ENCODE results near the gene PAX8.
"Not testable (repeated sequence)": the region's sequence is repeated elsewhere in the genome, so short reads cannot be mapped to it uniquely, and the experiment has no call there.

The PAX8 gene

DNA sequence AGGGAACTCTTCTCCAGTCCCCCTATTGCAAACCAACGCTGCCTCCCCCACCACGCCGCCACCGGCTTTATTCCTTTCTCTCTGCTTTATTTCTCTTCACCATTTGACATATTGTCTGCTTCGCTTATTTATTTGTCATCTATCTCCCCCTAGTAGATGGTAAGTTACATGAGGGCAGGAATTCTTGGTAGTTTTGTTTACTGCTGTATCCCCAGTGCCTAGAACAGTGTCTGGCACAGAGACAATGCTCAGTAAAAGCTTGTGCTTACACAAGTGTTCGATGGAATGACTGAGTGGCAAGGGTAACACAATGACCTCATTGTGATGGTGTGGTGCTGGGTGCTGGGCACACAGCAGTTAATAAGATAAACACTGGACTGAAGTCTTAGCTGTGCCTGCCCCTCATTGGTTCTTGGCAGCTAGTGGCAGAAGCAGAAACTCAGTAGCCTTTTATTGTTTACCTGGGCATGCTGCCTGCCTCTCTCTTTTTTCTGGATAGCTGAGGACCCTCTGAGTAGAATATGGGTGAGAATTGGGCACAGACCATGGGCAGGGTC, 9.5 kb upstream of the PAX8 start:
- not testable (repeated sequence) for DNase-seq

DNA sequence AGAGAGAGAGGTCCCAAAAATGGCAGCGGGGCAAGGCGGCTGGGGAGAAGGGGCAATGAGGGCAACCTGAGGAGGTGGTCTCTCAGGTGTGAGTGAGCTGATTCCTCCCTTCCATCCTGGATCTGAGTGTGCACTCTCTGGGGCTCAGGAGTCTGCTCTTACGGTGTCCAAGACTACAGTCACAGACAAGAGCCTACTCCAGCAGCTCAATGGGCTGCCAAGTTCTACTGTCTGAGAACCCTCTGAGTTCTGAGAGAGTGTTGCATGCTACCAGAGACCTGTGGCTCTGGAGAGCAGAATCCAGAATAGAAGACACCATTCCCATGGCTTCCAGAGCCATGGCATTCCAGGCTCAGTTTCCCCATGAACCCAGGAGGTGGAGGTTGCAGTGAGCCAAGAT, 7.1 kb upstream of the PAX8 start:
- DNase-seq, result no peak

DNA sequence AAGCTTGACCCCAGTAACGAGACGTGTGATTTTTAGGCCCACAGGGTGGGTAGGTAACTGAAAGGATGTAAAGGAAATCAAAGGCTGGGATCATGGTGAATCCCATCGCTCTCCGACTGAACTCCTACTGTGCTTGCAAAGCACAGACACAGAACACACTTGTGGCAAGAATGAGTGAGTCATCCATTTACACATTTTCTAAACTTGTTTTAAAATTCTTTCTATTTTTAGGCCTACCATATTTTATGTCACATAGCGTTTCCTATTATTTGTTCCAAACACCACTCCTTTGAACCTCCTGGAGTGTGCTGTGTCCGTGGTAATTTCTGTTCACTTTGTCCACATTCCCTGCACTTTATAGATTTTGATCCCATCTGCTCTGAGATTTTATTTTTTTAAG, 6.3 kb upstream of the PAX8 start:
- DNase-seq, result not testable (repeated sequence)

DNA sequence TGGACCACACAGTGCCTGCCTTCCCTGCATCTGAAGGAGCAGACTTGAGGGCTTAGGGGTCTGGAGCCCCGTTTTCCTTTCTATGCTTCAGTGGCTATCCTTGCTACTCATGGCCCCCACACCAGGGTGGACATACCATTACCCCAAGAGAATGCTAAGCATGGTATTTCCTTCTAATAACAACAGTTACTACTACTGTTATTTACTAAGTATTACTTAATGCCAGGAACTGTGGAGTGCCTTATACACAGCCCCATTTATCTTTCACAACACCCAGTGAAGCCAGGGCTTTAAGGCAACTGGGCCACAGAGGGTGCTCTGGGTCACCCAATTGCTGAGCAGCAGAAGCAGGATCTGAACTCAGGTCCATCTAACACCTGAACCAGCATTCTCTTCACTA, 5.8 kb upstream of the PAX8 start:
- no peak for DNase-seq

DNA sequence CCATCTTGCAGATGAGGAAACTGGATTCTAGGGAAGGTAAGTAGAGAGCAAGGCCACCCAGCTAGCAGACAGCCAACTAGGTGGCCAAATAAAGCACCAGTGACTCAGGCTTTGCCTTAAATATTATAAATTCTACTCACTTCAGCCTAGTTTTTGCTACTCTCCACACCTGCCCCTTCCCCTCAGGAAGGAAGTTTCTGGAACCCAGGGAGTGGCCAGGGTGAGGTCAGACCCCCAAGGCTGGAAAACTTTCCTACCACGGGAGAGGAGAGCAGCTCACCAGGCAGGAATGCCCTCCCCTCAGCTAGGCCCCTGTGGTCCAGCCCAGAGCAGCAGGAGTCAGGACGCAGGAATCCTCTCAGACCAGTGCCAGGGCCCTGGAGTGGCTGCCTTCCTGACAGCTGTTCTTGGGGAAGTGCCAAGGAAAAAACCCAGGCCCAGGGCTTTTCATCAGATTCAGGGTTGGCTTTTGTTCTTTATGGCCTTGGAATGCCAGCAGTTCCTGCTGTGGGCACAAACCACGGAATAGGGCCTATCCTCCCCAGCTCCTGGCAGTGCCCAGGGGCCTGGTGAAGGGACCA, 5.1 kb upstream of the PAX8 start:
- no peak for DNase-seq

DNA sequence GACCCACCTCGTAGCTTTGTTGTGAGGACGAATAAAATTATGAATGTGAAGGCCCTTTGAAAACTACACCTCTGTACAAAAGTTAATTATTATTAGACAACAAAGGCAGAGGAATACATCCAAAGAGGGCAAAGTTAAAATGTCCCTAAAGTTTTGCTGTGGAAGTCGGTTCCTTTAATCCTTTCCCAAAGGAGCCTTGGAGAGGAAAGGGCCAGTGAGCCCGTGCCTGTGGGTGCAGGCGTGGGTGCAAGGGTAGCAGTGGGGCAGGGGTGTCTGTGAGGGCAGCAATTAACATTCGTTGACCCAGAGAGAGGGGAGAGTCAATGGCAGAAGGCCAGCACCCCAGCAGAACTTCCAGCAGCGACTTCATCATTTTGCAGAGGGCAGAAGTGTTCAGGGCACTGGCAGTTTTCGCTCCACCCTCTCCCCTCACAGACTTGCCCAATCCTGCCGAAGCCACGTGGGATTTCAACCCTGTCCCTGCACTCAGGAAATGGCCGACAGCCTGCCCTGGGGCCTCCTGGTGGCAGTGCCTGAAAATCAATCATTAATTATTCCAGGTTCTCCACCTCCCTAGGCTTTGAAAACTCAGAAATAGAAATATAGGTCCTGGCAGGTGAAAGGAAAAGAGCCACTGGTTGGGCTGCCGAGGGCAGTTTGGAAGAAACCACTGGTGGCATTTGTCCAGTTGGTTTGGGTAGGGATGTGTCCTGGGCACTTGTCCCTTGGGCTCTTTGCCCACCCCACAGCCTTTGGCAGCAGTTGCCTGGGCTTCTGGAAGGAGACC, 4.2 kb upstream of the PAX8 start:
- DNase-seq, result no peak

DNA sequence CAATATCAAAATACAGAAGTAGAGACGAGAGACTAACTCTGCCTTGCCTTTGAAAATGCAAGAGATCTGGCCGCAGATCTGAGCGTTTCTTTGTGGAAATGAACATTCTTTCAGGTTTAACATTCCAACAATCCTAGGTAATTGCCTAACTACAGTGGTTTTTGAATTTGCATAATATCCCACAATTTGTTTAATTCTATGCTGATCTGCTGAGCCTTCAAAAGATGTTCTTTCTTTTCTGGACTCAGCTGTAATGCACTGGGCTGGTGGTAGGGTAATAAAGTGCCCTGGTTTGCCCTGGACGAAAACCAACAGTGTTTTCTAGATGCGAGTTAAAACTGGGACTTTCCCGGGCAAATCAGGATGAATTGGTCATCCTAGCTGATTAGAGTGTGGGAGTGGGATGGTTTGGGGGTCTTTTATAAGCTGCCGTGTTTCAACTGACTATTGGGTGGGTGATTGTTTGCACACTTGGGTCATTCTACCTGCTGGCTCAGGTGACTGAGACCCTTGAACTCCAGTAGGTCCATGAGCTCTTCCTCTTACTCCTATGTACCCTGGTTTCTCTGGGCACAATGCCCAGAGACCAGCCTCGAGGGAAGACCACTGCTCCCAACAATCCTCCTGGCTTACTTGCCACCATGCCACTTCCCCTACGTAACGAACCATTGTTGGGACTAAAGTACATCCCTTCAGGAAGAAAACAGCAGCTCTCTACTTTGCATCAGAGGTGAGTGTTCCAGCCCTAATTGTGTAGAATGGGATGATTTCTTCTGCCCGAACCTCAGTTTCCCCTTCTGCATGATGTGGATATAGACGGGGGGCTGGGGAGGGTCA, 3.4 kb upstream of the PAX8 start:
- no peak for DNase-seq

DNA sequence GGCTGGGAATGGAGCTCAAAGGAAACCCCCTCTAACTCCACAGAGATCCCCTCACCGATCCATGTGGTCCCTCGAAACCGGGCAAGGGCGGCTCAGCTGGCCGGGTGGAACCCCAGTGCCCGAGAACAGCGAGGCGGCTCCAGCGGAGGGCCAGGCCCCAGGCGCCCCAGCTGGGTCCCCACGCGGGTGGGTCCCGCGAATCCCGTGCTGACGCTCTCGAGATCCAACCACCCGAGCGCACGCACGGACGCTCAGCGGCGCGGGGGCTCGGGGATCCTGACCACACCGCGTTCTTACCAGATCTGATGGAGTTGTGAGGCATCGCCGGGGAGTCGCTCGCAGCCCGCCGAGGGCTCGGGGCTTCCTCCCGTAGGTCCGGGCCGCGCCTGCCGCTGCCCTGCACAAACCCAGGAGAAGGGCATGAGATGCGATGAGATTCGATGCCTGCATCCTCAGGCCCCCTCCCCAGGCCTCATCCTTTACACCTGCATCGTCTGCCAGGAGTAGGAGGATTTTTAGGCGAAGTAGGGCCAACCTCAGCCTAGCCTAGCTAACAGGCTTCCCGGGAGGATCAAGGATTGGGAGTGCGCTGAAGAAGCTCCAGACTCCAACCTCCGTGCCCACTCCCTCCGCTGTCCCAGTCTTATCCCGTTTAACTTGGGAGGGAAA, 514 bp downstream of the PAX8 start:
- no peak for DNase-seq

DNA sequence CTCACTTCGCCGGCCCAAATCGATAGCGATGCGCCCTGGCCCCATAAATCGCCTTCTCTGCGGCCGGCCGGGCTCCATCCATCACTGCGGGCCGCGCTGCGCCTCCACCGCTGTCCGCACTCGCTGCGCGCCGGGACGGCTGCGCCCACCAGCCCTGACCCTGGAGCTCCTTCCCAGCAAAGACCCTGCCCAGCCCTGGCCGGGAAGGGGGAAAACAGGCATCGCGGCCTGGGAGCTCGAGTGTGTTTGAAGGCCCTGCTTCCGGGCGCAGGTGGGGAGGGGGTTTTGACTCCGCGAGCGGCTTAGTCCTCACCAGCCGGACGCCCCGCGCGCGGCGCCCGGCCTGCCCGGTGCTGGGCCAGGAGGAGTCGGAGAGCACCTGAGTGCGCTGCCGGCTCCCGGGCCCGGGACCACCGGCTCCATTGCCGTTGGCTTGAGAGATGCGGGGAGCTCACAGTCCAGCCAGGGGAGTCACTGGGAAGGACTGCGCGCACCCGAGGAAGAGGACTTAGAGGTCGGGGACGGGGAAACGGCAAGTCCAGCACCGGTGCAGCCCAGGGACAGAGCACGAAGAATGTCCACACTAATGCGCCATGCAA, 1.1 kb downstream of the PAX8 start:
- no peak for DNase-seq

DNA sequence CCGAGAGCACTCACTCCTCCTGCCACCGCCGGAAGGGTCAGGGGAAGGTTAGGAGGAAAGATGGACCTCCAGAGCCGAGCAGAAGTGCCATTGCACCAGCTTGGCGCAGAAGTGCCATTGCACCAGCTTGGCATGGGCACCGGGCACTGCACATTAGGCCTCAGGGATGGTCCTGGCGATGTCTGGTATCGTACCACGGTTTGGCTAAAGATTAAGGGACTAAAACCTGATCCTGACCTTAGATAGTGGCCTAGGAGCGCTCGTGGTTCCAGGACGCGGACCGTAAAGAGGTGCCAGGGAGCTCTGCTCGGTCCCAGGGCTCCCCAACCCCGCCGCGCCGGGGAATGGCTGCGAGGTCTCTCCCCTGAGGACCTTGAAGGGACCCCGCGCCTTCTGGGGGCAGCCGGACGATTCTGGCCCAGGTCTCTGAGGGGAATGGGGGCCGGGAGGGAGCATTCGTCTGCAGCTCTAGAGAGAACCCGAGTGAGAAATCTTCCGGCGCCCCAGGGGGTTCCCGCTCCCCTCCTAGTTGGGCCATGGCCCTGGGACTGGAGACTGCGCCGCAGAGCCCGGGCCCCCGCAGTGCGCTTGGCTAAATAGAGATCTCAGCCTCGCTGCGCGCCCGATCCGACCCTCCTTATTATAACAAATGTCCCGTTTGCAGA, 1.8 kb downstream of the PAX8 start:
- DNase-seq, result no peak

DNA sequence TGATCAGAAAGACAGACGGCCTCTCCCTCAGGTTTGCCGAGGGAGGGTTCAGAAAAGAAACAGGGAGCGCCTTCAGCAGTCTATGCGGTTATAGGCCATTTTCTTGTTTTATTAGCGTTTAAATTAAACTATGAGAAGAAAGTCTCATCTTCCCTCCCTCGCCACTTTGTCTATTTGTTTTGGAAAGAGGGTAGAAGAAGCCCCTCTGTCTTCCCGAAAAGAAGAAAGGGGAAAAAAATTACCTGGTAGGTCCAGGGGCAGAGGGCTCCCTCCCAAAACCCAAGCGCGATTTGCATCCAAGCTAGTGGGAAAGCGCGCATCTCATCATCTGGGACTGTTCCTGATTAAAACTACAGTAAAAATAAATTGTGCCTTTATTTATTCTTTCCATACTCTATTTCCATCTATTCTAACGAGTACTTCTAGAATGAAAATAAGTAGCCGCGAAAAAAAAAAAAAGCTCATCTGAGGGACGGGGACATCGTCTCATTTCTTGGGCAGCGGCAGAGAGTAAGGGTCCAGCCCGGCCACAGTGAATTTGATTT, 2.4 kb downstream of the PAX8 start:
- DNase-seq, result no peak

DNA sequence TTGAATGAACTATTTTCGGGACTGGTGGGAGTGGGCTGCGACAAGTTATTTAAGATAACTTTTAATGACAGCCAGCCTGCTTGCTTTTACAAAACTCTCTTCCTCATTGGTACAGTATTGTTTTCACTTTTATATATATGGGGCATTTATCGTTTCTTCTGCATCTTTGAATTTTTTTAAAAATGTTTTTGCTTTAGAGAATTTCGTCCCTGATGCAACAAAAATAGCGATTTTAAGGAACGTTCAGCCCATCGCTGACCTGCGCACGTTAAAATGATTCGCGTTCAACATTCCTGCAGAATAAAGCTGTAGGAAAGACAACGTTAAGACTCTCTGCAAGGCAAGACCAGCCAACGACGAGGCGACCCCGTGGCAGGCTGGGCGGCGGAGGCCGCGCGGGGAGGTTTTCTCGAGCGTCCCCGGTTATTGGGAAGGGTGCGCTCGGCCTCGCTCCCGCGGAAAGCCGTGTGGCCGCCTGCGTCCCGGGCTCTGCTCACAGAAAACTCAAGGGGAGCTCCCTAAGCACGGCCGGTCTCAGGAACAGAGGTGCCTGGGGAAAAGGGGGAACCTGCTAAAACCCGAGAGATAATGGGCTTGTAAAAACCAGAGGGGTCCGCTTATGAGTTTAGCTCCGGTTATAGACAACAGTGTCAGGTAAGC, 3.0 kb downstream of the PAX8 start:
- no peak for DNase-seq

DNA sequence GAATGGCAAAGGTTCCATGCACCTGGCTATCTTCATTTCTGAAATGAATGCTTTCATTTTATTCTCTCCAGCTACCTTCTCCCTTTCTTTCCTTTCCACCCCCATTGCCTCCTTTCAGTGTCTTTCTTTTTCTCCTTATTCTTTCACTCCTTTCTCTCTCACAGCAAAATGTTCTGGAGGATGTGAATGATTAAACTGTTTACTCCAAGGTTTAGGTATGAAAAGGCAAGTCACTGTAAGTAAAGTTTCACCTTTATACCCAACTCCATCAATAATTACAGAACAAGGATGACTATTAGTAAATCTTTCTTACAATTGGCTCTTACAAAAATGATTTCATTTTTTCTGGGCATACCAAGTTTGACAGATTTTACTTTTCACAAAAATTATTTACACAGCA, 4.3 kb downstream of the PAX8 start:
- DNase-seq, result no peak

DNA sequence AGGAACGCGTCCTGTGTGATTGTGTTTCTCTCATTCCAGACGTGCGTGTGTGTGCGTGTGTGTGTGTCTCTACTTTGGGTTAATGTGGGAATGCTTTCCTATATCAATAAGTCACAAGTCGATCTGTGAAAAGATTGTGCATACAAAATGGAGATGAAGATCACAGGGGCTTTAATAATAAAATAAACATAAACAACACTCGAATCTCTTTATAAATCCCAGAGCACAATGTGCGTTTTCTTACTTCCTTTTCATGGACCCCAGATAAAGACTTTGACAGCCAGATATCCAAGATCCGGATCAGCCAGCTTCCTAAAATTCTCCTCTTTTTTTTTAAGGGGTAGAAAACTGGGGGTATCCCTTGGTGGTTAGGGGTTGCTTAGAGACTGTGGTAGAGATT, 4.7 kb downstream of the PAX8 start:
- DNase-seq, result no peak

DNA sequence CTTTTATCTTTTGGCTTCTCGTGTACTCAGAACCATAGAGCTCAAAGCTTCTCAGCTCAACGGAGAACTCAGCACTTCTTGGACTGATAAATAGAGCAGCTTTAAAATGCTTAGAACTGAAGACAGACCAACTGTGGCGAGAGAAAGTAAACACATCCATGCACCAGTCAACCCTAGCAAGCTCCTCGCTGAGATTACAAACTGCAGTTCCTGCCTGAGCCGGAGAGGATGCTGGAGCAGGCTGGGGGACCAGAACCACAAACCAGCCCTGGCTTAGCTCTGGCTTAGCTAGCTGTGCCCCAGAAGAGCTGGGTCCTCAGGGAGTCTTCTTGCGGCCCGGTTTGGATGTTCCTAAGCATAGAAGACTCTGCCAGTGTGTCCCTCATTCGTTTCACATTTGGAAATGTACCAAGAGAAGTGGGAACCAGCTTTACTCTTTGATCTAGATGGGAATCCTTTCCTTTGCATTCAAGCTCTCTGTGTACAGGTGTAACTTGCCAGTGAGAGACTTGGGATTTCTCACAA, 5.6 kb downstream of the PAX8 start:
- DNase-seq, result peak; percentile 31

DNA sequence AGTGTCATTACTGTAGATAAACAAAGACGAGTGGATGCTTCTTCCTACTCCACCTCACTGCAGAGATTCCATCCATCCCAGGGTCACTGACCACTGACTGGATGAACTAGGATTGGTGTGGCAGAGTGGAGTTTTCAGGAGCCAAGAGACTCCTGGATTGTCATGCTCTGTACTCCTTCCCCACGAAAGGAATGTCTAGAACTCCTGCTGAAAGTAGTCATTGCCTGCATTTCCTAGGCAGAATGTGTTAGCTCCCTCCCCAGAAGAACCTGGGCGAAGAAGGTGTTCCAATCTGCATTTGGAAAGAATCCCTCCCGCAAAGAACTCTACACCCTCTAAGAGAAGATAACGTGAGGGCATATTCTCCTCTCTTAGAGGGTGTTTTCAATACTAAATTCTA, 6.2 kb downstream of the PAX8 start:
- DNase-seq, result no peak

DNA sequence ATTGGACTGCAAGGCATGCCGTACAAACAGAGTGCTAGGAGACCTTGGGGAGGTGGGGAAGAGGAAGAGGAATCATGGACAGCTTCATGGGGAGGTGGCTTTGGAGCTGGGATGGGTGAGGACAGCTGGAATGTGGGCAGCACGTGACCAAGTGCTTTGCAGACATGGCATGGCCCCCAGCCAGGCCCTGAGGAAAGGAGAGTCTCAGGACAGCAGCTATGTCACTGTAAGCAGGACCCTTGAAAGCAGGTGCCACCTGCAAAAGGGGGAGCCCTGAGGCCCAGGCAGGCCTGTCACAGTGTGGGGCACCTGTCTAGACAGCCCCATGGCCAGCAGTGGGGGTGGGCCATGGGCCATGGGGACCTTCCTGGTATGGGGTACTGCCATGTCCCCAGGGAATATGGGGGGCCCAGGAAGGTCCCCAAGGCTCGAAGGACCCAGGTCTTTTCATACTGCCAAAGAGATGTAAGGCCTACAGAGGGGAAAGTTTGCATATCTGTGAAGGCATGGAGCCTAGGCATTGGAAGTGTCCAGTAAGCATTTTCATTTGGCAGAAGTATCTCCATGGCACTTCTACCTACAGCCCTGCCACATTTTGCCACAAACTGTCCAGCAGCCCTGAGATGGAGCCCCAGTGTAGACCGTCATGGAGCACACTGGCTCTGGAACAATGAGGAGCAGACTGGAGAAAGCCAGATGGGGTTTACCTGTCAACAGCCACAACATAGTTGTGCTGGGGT, 9.9 kb downstream of the PAX8 start:
- no peak for DNase-seq

DNA sequence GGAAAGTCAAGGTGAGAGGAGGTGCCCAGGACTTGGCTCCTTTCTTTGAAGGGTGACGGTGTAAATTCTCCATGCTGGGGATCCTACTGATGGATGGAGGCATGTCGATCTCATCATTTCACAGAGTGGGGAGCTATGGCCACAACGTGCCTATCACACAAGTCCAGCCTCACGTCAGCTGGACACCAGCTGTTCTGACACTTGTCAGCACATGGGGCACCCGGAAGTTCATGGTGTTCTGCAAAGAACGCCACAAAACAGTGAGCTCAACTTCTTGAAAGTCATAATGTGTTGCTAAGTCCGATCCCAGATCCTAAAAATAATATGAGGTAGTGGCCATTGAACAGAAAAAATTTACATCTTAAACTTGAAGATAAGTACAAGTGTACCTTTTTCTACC, 12.3 kb downstream of the PAX8 start:
- no peak for DNase-seq

DNA sequence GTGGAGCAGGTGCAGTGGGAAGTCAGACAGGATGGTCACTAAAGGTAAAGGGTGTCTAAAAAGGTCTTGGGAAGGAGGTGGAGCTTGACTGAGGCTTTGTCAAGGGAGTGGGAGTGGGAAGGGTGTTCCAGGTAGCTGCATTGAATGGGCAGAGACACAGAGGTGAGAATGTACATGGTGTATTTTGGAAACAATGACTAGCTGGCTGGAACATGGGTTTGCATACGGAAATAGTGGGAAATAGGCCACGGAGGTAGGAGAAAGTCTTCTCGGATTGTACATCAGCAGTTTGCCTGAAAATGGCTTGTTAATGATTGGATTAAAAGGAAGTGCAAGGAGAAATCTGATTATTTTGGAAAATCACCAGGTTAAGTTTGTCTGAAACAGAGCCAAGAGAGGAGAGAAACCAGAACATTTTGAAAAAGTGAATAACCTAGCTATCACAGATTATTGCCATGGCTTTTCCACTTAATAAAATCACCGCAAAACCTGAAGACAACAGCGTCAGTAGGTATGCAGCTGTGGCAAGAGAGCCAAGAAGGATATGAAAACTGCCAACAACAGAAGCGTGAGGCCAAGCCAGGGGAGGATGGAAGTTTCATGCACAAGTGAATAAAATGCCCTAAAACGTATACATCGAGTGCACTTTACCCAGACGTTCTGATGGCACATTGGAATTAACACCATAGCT, 13.9 kb downstream of the PAX8 start:
- DNase-seq, result no peak

DNA sequence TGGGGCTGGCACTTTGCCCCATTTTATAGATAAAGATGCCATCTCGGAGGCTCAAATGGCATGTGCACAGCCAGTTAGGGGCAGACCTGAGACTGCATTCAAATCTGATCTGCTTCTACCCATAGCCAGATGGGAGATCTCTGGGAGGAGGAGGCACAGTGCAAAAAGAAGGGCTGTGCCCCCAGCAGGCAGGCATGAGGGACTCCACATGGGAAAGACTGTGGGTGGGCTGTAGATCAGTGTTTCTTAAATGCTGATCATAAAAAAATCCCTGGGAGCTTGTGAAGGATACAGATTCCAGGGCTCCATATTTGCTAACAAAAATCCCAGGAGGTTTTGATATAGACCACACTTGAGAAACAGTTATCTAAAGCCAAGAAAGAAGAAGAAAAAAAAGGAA, 15.2 kb downstream of the PAX8 start:
- no peak for DNase-seq

All from activated CD4-positive, alpha-beta T cell treated with anti-CD3 and anti-CD28 coated beads, Interleukin-10, Interleukin-2, amounts not matched to agents 100 ng/mL and 50 ng/mL, durations not matched to agents 16 hours and 8 hours (primary cell).